ENCODE data around the gene RNF187. TPM values are rescaled to one million over a fixed set of nuclear protein-coding genes. Genes with fewer than 3 reads are reported as not detected.

Gene RNF187
- total RNA-seq, 2 experiments from 2014 or later = 110 to 112 TPM

GRCh38 chr1:228472655-228473054, 14.5 kb upstream of the RNF187 start:
- CTCF ChIA-PET = interaction anchor here (0.9 to 2.8 kb wide), 9 partner anchors 9 to 307 kb away, joined by 3 to 17 read pairs (median 5); partner anchors contain the start of genes IBA57 and RNF187
- POLR2A ChIA-PET = interaction anchor here (1.2 kb wide), 1 partner anchor 15 kb away, joined by 4 read pairs; a partner anchor contains a TSS

GRCh38 chr1:228474507-228474906, 12.7 kb upstream of the RNF187 start:
- intact Hi-C loops (cut with micrococcal nuclease) = no loop called here
- Mint-ChIP-seq H3K4me1 (ENCODE audit: low read depth) (peaks cover 21% of the 10 kb centered on the region), H3K4me3 (no peak overlapping the region)

More at GRCh38 chr1:228472655-228473054, 14.5 kb upstream of the RNF187 start:
- peaks cover 6% of the 10 kb centered on the region for H3K27me3 Mint-ChIP-seq
- intact Hi-C loops (cut with micrococcal nuclease) = loop anchor here (1.0 kb wide), 1 partner anchor 43 kb away; no protein-coding TSS in a partner anchor
- no peak for DNase-seq
- peak overlapping the region; percentile 44 for H3K27ac Mint-ChIP-seq
- H3K36me3 Mint-ChIP-seq = no peaks in the 10 kb centered on the region
- no peak overlapping the region for H3K4me3 Mint-ChIP-seq
- no peaks in the 10 kb centered on the region for H3K9me3 Mint-ChIP-seq
- peaks cover 7% of the 10 kb centered on the region for H3K4me1 Mint-ChIP-seq (ENCODE audit: low read depth)

GRCh38 chr1:228475812-228476211, 11.4 kb upstream of the RNF187 start:
- POLR2A ChIA-PET = interaction anchor here (1.0 kb wide), 1 partner anchor 11 kb away, joined by 3 read pairs; no protein-coding TSS in a partner anchor
- Mint-ChIP-seq H3K27me3 (peaks cover 6% of the 10 kb centered on the region), H3K36me3 (no peaks in the 10 kb centered on the region), H3K9me3 (no peaks in the 10 kb centered on the region), H3K4me1 (ENCODE audit: low read depth) (peaks cover 30% of the 10 kb centered on the region), H3K27ac (no peak overlapping the region), H3K4me3 (no peak overlapping the region)
- no peak for DNase-seq
- CTCF ChIA-PET = interaction anchor here (0.8 to 1.0 kb wide), 2 partner anchors 11 to 25 kb away, joined by 3 to 5 read pairs; partner anchors contain the start of gene RNF187
- intact Hi-C loops (cut with micrococcal nuclease) = no loop called here

More at GRCh38 chr1:228474507-228474906, 12.7 kb upstream of the RNF187 start:
- H3K36me3 Mint-ChIP-seq = no peaks in the 10 kb centered on the region
- POLR2A ChIA-PET = interaction anchor here (1.0 kb wide), 1 partner anchor 11 kb away, joined by 3 read pairs; no protein-coding TSS in a partner anchor
- DNase-seq = no peak
- peaks cover 6% of the 10 kb centered on the region for H3K27me3 Mint-ChIP-seq
- CTCF ChIA-PET = interaction anchor here (1.0 to 2.0 kb wide), 4 partner anchors 9 to 24 kb away, joined by 3 to 5 read pairs (median 4); no protein-coding TSS in a partner anchor
- no peaks in the 10 kb centered on the region for H3K9me3 Mint-ChIP-seq
- H3K27ac Mint-ChIP-seq = no peak overlapping the region

- ChIA-PET CTCF (interaction anchor here (2.6 kb wide), 1 partner anchor 24 kb away, joined by 14 read pairs; no protein-coding TSS in a partner anchor), POLR2A (no interaction called here)
- H3K27me3 Mint-ChIP-seq = peaks cover 3% of the 10 kb centered on the region
- no peak overlapping the region for H3K4me3 Mint-ChIP-seq
- peaks cover 28% of the 10 kb centered on the region for H3K4me1 Mint-ChIP-seq (ENCODE audit: low read depth)
- no peaks in the 10 kb centered on the region for H3K36me3 Mint-ChIP-seq
- intact Hi-C loops (cut with micrococcal nuclease) = no loop called here
- no peak overlapping the region for H3K27ac Mint-ChIP-seq
- no peaks in the 10 kb centered on the region for H3K9me3 Mint-ChIP-seq
- DNase-seq = no peak
Measured at GRCh38 chr1:228477263-228477662, 9.9 kb upstream of the RNF187 start.

- no peaks in the 10 kb centered on the region for H3K9me3 Mint-ChIP-seq
- no peak overlapping the region for H3K27ac Mint-ChIP-seq
- H3K4me3 Mint-ChIP-seq = no peak overlapping the region
- intact Hi-C loops (cut with micrococcal nuclease) = loop anchor here (2.0 kb wide), 1 partner anchor 22 kb away; no protein-coding TSS in a partner anchor
- ChIA-PET CTCF (interaction anchor here (2.6 kb wide), 1 partner anchor 23 kb away, joined by 14 read pairs; no protein-coding TSS in a partner anchor), POLR2A (interaction anchor here (0.7 to 1.5 kb wide), 3 partner anchors 13 to 21 kb away, joined by 4 to 7 read pairs (median 4); no protein-coding TSS in a partner anchor)
- H3K27me3 Mint-ChIP-seq = no peaks in the 10 kb centered on the region
- peaks cover 28% of the 10 kb centered on the region for H3K4me1 Mint-ChIP-seq (ENCODE audit: low read depth)
- DNase-seq = no peak
- H3K36me3 Mint-ChIP-seq = no peaks in the 10 kb centered on the region
Measured at GRCh38 chr1:228478326-228478725, 8.9 kb upstream of the RNF187 start.

- peak overlapping the region; percentile 35 for H3K4me3 Mint-ChIP-seq
- peak overlapping the region; percentile 80 for H3K27ac Mint-ChIP-seq
- no peaks in the 10 kb centered on the region for H3K9me3 Mint-ChIP-seq
- POLR2A ChIA-PET = interaction anchor here (0.7 to 1.5 kb wide), 3 partner anchors 13 to 22 kb away, joined by 4 to 7 read pairs (median 4); no protein-coding TSS in a partner anchor
- intact Hi-C loops (cut with micrococcal nuclease) = loop anchor here (2.0 kb wide), 1 partner anchor 22 kb away; no protein-coding TSS in a partner anchor
- H3K4me1 Mint-ChIP-seq (ENCODE audit: low read depth) = peaks cover 28% of the 10 kb centered on the region
- CTCF ChIA-PET = interaction anchor here (0.6 to 2.6 kb wide), 3 partner anchors 16 to 1931 kb away, joined by 3 to 14 read pairs (median 4); no protein-coding TSS in a partner anchor
- H3K36me3 Mint-ChIP-seq = no peaks in the 10 kb centered on the region
- no peaks in the 10 kb centered on the region for H3K27me3 Mint-ChIP-seq
- DNase-seq = peak; percentile 56
Measured at GRCh38 chr1:228478912-228479711, 8.1 kb upstream of the RNF187 start.

GRCh38 chr1:228483789-228484188, 3.4 kb upstream of the RNF187 start:
- CTCF ChIA-PET = no interaction called here
- Mint-ChIP-seq H3K4me1 (ENCODE audit: low read depth) (peaks cover 35% of the 10 kb centered on the region), H3K9me3 (no peaks in the 10 kb centered on the region), H3K4me3 (no peak overlapping the region), H3K27me3 (no peaks in the 10 kb centered on the region), H3K36me3 (peaks cover 2% of the 10 kb centered on the region), H3K27ac (no peak overlapping the region)
- intact Hi-C loops (cut with micrococcal nuclease) = no loop called here
- no peak for DNase-seq
- POLR2A ChIA-PET = no interaction called here

GRCh38 chr1:228486596-228487335, 416 bp upstream of the RNF187 start:
- no peaks in the 10 kb centered on the region for H3K27me3 Mint-ChIP-seq
- peak overlapping the region; percentile 96 for H3K4me3 Mint-ChIP-seq
- ChIA-PET CTCF (interaction anchor here (1.0 to 2.5 kb wide), 8 partner anchors 11 to 487 kb away, joined by 3 to 22 read pairs (median 6); a partner anchor contains a TSS), POLR2A (interaction anchor here (0.6 to 2.9 kb wide), 8 partner anchors 10 to 313 kb away, joined by 3 to 20 read pairs (median 4); partner anchors contain the start of gene TRIM11)
- peaks cover 24% of the 10 kb centered on the region for H3K36me3 Mint-ChIP-seq
- peak overlapping the region; percentile 99 for H3K27ac Mint-ChIP-seq
- peaks cover 41% of the 10 kb centered on the region for H3K4me1 Mint-ChIP-seq (ENCODE audit: low read depth)
- DNase-seq = peak; percentile 85
- no peaks in the 10 kb centered on the region for H3K9me3 Mint-ChIP-seq
- intact Hi-C loops (cut with micrococcal nuclease) = loop anchor here (1.0 kb wide), 2 partner anchors 22 to 28 kb away; a partner anchor contains a TSS

- ChIA-PET CTCF (interaction anchor here (0.7 to 2.5 kb wide), 5 partner anchors 12 to 766 kb away, joined by 3 to 22 read pairs (median 6); no protein-coding TSS in a partner anchor), POLR2A (interaction anchor here (2.9 kb wide), 1 partner anchor 30 kb away, joined by 20 read pairs; a partner anchor contains a TSS)
- peaks cover 31% of the 10 kb centered on the region for H3K36me3 Mint-ChIP-seq
- peaks cover 36% of the 10 kb centered on the region for H3K4me1 Mint-ChIP-seq (ENCODE audit: low read depth)
- no peaks in the 10 kb centered on the region for H3K9me3 Mint-ChIP-seq
- H3K27ac Mint-ChIP-seq = peak overlapping the region; percentile 82
- intact Hi-C loops (cut with micrococcal nuclease) = no loop called here
- DNase-seq = no peak
- H3K27me3 Mint-ChIP-seq = no peaks in the 10 kb centered on the region
- H3K4me3 Mint-ChIP-seq = peak overlapping the region; percentile 81
Measured at GRCh38 chr1:228488125-228488817, 1.1 kb downstream of the RNF187 start.

GRCh38 chr1:228488818-228489674, 1.9 kb downstream of the RNF187 start:
- peaks cover 35% of the 10 kb centered on the region for H3K36me3 Mint-ChIP-seq
- H3K4me3 Mint-ChIP-seq = peak overlapping the region; percentile 81
- intact Hi-C loops (cut with micrococcal nuclease) = no loop called here
- no peak for DNase-seq
- no peaks in the 10 kb centered on the region for H3K9me3 Mint-ChIP-seq
- POLR2A ChIA-PET = interaction anchor here (1.3 to 2.9 kb wide), 2 partner anchors 25 to 31 kb away, joined by 8 to 20 read pairs; a partner anchor contains a TSS
- CTCF ChIA-PET = interaction anchor here (1.4 to 1.5 kb wide), 2 partner anchors 12 to 17 kb away, joined by 3 to 7 read pairs; no protein-coding TSS in a partner anchor
- H3K27ac Mint-ChIP-seq = peak overlapping the region; percentile 85
- H3K27me3 Mint-ChIP-seq = no peaks in the 10 kb centered on the region
- peaks cover 36% of the 10 kb centered on the region for H3K4me1 Mint-ChIP-seq (ENCODE audit: low read depth)
